GM10847 (cell line): ENCODE results near the gene CHID1.

Experiments
- POLR2A ChIP-seq: IDR thresholded peaks from 2 replicates; pipeline ENCODE4 v1.6.1; 2011; ENCODE audit not compliant: insufficient read length; ENCODE audit errors: extremely low read depth

CHID1 gene

DNA sequence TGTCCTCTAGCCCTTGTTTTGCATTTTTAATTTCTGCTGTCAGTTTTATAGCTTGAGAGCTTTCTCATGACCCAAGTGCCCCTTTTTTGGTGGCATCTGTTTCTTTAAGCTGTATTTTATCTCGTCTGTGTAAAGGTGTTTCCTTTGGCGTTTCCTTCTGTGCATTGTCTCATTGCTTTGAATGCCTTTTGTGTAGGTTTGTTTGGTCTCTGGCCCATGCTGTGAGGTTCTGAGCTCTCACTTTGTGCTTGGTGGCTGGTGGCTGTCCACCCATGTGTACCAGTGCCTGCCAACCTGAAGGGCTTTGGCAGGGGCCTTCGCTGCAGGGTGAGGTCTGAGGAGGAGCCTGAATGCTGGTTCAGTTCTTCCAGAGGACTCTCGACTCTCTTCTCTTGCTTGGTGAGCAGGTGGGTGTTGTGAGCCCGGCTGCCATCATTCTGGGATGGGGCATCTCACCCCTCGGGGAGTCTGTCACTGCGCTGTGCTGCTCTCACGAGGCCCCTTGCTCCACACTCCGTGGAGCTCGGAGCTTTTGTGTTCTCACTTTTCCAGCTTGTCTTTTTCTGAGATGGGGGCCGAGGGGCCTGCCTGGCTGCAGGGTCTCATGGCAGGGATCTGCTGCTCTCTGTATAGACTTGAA, 30.0 kb upstream of the CHID1 start:
- no peak for TF ChIP-seq POLR2A

- TF ChIP-seq POLR2A: no peak
Measured at GRCh38 chr11:937841-938261, 27.2 kb upstream of the CHID1 start.

DNA sequence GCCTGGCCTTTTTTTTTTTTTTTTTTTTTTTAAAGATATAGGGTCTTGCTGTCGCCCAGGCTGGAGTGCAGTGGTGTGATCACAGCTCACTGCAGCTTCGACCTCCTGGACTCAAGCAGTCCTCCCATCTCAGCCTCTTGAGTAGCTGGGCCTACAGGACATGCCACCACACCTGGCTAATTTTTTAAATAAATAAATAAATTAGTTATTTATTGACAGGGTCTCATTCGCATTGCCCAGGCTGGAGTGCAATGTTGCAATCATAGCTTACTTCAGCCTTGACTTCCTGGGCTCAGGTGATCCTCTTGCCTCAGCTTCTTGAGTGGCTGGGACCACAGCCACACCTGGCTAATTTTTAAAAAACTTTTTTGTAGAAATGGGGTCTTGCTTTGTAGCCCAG, 25.6 kb upstream of the CHID1 start:
- TF ChIP-seq POLR2A: no peak

DNA sequence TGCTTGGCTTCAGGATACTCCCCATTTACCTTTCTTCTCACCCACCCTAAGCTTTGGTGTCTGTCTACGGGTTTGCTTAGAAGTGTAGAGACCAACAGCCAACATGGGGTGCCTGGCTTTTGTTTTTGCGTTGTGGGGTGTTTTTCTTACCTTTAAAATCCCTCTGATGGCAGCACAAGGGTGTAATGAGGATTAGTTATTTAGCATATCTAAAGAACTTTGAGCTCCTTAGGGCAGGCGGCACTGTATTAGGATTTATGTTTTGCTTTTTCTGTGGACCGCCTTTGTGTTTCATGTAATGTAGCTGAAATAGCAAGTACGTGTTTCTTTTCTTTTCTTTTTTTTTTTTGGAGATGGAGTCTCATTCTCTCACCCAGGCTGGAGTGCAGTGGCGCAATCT, 23.9 kb upstream of the CHID1 start:
- TF ChIP-seq POLR2A: no peak

- TF ChIP-seq POLR2A: no peak
Measured at GRCh38 chr11:933936-934335, 23.3 kb upstream of the CHID1 start.

DNA sequence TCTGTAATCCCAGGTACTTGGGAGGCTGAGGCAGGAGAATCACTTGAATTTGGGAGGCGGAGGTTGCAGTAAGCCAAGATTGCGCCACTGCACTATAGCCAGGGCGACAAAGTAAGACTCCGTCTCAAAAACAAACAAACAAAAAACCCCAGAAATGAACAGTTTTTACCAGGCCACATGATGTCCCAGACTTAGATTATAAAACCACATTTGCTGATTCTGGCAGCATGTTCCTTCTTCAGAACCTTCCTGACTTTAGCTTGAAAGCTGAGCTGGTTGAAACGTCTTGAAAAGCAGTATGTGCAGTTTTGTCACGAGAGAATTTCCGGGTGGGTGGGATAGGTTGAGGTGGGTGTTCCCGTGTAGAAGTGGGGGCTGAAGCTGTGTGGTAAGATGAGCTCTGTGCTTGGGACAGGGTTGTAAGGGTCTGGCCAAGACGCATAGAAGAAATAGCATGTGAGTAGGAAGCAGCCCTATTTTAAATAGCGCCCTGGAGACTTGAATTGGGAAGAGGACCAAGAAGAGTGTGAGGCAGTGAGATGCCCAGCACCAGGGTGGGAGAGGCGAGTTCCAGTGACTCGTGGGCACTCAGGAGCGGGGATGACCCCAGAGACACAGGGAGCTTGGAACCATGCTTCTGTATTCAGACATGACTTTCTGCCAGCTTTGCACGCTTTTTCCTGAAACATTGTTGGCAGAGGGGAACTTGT, 22.7 kb upstream of the CHID1 start:
- TF ChIP-seq POLR2A: no peak

DNA sequence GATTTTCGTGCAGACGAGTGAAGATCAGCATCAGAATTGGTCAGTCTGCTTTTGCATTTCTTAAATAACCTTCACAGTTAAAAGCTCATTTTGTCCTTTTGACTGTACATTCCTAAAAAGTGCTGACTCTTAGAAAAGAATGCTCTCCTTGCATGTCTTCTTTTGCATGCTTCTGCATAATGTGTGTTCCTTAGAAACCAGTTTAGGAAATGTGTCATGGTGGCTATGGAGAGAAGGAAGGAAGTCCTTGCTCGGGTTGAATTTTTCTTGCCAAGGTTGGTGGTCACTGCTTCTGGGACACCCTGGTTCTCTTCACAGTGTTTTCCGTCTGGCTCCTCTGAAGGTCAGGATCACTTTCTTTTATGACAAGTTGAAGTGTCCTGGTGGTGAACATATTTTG, 21.8 kb upstream of the CHID1 start:
- no peak for TF ChIP-seq POLR2A

- TF ChIP-seq POLR2A: no peak
Measured at GRCh38 chr11:931385-931784, 20.8 kb upstream of the CHID1 start.

DNA sequence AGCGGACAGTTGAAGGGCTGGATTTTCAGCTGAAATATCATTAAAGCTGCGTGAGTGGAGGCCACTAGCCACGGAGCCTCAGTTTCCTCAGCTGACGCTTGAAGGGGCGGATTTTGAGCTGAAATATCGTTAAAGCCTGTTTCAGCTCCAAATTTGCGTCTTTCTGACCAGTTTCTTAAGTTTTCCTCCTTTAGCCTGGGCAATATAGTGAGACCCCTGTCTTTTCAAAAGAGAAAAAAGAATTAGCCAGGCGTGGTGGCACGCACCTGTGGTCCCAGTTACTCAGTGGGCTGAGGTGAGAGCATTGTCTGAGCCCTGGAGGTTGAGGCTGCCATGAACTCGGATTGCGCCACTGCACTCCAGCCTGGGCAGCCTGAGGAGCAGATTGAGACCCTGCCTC, 18.8 kb upstream of the CHID1 start:
- no peak for TF ChIP-seq POLR2A

DNA sequence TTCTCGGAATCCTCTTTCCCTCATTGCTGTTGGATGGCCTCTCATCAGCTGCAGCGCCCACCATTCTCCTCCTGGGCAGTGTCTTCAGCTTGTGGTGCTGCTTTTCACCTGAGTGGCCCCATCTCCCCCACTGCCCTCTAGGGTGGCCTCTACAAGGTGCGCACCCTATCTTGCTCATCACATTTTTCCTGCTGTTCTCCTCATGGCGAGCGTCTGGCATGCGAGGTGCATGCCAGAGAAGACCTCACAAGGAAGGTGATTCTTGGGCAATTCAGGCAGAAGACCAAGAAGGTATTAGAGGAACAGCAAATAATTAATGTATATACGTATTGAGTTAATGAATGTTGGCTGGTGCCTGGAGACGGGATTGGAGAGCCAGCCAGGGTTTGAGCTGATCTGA, 18.2 kb upstream of the CHID1 start:
- no peak for TF ChIP-seq POLR2A

DNA sequence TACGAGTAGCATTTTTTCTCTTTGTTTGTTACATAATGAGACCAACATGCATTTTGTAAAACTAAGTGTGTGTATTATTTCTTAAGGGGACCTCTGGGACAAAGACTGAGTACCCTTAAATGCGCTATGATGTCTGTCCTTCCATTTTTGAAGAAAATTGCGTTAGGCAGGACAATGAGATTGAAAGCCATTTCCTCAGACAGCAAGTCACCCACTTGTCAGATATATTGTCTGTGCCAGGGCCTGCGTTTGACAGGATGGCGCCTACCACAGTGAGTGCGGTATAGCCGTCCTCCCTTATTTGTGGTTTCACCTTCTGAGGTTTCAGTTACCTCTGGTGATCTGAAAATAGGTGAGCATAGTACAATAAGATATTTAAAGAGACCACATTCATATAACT, 17.3 kb upstream of the CHID1 start:
- TF ChIP-seq POLR2A: no peak

DNA sequence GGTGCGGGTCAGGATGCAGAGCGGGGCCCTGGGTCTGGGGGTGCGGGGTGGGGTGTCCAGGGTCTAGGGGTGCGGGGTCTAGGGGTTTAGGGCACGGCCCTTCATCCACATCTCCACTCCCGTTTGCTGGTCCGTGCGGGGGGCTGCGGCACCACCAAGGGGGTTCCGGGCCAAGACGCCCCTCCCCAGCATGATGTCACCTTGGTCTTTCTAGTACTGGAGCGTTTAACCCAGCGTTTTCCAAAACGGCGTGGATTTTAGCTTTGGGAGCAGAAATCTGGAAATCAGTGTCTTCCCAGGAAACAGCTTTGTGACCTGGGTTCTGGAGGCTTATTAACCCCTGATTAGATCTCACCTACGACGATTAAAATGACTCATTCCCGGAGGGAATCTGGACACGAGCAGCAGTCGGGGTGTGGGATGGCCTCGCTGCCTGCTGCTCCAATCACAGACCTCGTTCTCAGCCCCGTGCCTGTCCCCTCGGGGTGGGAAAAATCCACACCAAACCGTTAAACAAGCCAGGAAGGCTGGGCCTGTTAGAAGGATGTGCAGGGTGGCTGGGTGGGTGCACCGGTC, 15.8 kb upstream of the CHID1 start:
- TF ChIP-seq POLR2A: no peak

DNA sequence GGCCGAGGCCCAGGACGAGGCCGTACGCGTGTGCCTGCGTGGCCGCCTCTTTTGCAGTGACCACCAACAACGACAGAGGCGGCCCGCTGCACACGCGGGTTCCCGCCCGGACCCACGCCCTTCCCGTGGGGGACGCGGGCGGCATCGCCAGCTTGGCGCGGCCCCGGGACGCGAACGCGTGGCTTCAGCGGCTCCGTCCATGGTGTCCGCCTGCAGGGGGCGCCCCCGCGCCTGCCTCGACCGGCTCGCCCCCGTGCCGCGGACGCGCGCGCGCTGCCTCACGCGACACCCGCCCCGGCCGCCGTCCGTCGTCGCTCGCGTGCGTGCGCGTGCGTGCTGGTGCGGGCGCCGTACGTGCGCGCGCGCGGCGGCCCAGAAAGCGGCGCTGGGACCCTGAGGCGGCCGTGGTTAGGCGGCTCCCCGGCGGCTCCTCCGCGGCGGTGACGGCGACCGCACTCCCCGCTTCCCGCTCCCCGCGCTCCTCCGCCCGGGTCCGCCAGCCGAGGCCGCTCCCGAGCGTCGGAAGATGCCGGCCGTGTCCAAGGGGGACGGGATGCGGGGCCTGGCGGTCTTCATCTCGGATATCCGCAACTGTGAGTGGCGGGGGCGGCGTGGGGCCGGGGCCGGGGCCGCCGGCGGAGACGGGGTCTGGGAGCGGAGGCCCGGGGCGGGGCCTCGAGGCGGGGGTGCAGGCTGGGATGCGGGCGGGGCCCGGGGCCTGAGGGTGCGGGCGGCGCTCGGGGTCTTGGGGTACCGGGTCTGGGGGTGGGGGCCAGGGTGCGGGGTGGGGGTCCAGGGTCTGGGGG, 15.1 kb upstream of the CHID1 start, which contains the start of gene AP2A2:
TSS of gene AP2A2 (plus strand) at position 375 of the 806 bp plus-strand sequence. CDS start at position 527, 152 bp downstream.
- peak; percentile 76 for TF ChIP-seq POLR2A

- TF ChIP-seq POLR2A: no peak
Measured at GRCh38 chr11:925158-925495, 14.5 kb upstream of the CHID1 start.

DNA sequence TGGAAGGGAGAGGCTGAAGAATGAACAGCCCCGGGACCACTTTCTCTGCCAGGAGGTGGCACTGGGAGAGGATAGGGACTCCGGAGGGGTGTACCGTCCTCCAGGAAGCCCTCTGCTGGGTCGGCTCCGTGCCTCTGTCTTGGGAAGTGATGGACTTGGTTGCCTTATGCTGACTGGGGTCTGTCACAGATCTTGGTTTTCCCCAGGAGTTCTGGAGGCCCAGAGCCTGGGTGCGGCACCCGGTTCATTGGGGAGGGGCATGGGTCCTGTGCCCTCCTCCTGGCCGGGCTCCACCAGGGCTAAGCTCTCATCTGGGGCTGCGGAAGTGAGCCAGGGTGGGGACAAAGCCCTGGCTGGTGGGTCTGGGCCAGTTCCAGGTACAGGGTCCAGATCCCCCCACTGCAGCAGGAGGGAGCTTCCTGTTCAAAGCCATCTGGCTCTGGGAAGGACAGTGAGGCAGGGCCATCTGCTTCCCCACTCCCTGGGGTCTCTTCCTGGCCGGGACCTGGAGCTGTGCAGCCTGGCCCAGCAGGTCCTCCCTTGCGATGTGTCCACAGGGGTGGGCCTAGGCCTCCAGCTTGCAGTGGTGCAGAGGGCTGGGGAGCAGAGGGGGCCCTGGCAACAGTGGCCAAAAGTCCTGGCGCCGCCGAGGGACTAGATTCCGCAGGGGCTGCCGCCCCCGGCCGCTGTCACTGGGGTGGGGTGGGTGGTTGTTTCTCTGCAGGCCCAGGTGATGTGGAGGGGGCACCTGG, 14.0 kb upstream of the CHID1 start:
- TF ChIP-seq POLR2A: no peak

- TF ChIP-seq POLR2A: no peak
Measured at GRCh38 chr11:923691-924405, 13.2 kb upstream of the CHID1 start.
